ENCODE results near the gene EGLN1. TPM values are rescaled to one million over a fixed set of nuclear protein-coding genes. Genes with fewer than 3 reads are reported as not detected.

EGLN1 gene
- total RNA-seq, 2 experiments from 2014 or later = 19.0 to 36.6 TPM

GRCh38 chr1:231407547-231408396, 14.3 kb downstream of the EGLN1 start:
- Histone ChIP-seq H3K4me3 (ENCODE audit: low read depth, low read length, poor library complexity, severe bottlenecking) (no peak overlapping the region), H3K36me3 (ENCODE audit: insufficient read depth, low read length) (peaks cover 26% of the 10 kb centered on the region), H4K20me1 (ENCODE audit: insufficient read depth, low read length) (peaks cover 7% of the 10 kb centered on the region; the same call in 1 of the 2 replicates), H3K27ac (ENCODE audit: low read depth, low read length, poor library complexity, severe bottlenecking) (no peak overlapping the region), H3K4me1 (ENCODE audit: insufficient read depth, low read length, poor library complexity, severe bottlenecking) (no peaks in the 10 kb centered on the region), H3K79me2 (ENCODE audit: insufficient read depth, low read depth, low read length) (peaks cover 34% of the 10 kb centered on the region; the same call in 1 of the 2 replicates), H2AFZ (ENCODE audit: low read length) (no peak overlapping the region), H3K9me2 (ENCODE audit: insufficient read depth, low read length) (no peaks in the 10 kb centered on the region), H3K9me3 (ENCODE audit: low read length) (no peaks in the 10 kb centered on the region), H3K4me2 (ENCODE audit: low read length) (no peak overlapping the region)
- ChIA-PET CTCF (ENCODE audit: unreplicated experiment) (no interaction called here), POLR2A (interaction anchor here (0.5 kb wide), 1 partner anchor 468 kb away, joined by 3 read pairs; no protein-coding TSS in a partner anchor)
- intact Hi-C loops (cut with micrococcal nuclease; ENCODE audit: unreplicated experiment) = no loop called here
- no TSS peak for BruUV-seq (replicated peaks)
- DNase-seq (ENCODE audit: low spot score) = no peak
- TF ChIP-seq EZH2phosphoT487 (IDR thresholded peaks at IDR 0.05; ENCODE audit: borderline replicate concordance, low read depth, low read length) = no peak
- TF ChIP-seq CTCF (conservative IDR thresholded peaks at IDR 0.05; ENCODE audit: low read length) = no peak

GRCh38 chr1:231407049-231407448, 15.0 kb downstream of the EGLN1 start:
- H3K79me2 ChIP-seq (ENCODE audit: insufficient read depth, low read depth, low read length) = peaks cover 29% of the 10 kb centered on the region; the same call in 1 of the 2 replicates
- ChIA-PET POLR2A (no interaction called here), CTCF (ENCODE audit: unreplicated experiment) (no interaction called here)
- peaks cover 19% of the 10 kb centered on the region for H3K36me3 ChIP-seq (ENCODE audit: insufficient read depth, low read length)
- no peaks in the 10 kb centered on the region for H3K9me3 ChIP-seq (ENCODE audit: low read length)
- no peak overlapping the region for H3K27ac ChIP-seq (ENCODE audit: low read depth, low read length, poor library complexity, severe bottlenecking)
- intact Hi-C loops (cut with micrococcal nuclease; ENCODE audit: unreplicated experiment) = no loop called here
- H3K4me3 ChIP-seq (ENCODE audit: low read depth, low read length, poor library complexity, severe bottlenecking) = no peak overlapping the region
- H3K4me1 ChIP-seq (ENCODE audit: insufficient read depth, low read length, poor library complexity, severe bottlenecking) = no peaks in the 10 kb centered on the region
- no peak overlapping the region for H3K4me2 ChIP-seq (ENCODE audit: low read length)
- no peak overlapping the region for H2AFZ ChIP-seq (ENCODE audit: low read length)
- TF ChIP-seq CTCF (conservative IDR thresholded peaks at IDR 0.05; ENCODE audit: low read length) (no peak), EZH2phosphoT487 (IDR thresholded peaks at IDR 0.05; ENCODE audit: borderline replicate concordance, low read depth, low read length) (no peak)
- no peak for DNase-seq (ENCODE audit: low spot score)
- peaks cover 7% of the 10 kb centered on the region; the same call in 1 of the 2 replicates for H4K20me1 ChIP-seq (ENCODE audit: insufficient read depth, low read length)
- BruUV-seq (replicated peaks) = no TSS peak
- H3K9me2 ChIP-seq (ENCODE audit: insufficient read depth, low read length) = no peaks in the 10 kb centered on the region

- Histone ChIP-seq H4K20me1 (ENCODE audit: insufficient read depth, low read length) (0 out of 2 replicates have a peak, but pooled peaks cover 4% of the 10 kb centered on the region), H3K27ac (ENCODE audit: low read depth, low read length, poor library complexity, severe bottlenecking) (no peak overlapping the region), H3K36me3 (ENCODE audit: insufficient read depth, low read length) (peaks cover 17% of the 10 kb centered on the region; the same call in 1 of the 2 replicates), H3K4me2 (ENCODE audit: low read length) (no peak overlapping the region), H3K4me1 (ENCODE audit: insufficient read depth, low read length, poor library complexity, severe bottlenecking) (no peaks in the 10 kb centered on the region), H3K79me2 (ENCODE audit: insufficient read depth, low read depth, low read length) (peaks cover 24% of the 10 kb centered on the region; the same call in 1 of the 2 replicates), H3K9me2 (ENCODE audit: insufficient read depth, low read length) (no peaks in the 10 kb centered on the region), H3K9me3 (ENCODE audit: low read length) (no peaks in the 10 kb centered on the region), H2AFZ (ENCODE audit: low read length) (no peak overlapping the region), H3K4me3 (ENCODE audit: low read depth, low read length, poor library complexity, severe bottlenecking) (no peak overlapping the region)
- ChIA-PET POLR2A (interaction anchor here (0.6 to 2.6 kb wide), 5 partner anchors 11 to 207 kb away, joined by 3 to 21 read pairs (median 4); no protein-coding TSS in a partner anchor), CTCF (ENCODE audit: unreplicated experiment) (no interaction called here)
- DNase-seq (ENCODE audit: low spot score) = no peak
- intact Hi-C loops (cut with micrococcal nuclease; ENCODE audit: unreplicated experiment) = no loop called here
- no TSS peak for BruUV-seq (replicated peaks)
- TF ChIP-seq CTCF (conservative IDR thresholded peaks at IDR 0.05; ENCODE audit: low read length) = no peak
- TF ChIP-seq EZH2phosphoT487 (IDR thresholded peaks at IDR 0.05; ENCODE audit: borderline replicate concordance, low read depth, low read length) = no peak
These were observed 17.8 kb downstream of the EGLN1 start for GRCh38 chr1:231404318-231404717.
